HG03103 (cell line): ENCODE data around the gene PTH2R.

ENCODE experiments used
- ATAC-seq: cut with Tn5 transposase; IDR thresholded peaks from one replicate; pipeline ENCODE4 v1.9.1; 2021; ENCODE audit warnings: low read depth; ENCODE audit not compliant: unreplicated experiment

The PTH2R gene

GRCh38 chr2:208541461-208541988, 134.9 kb downstream of the PTH2R start:
- ATAC-seq, result no peak

DNA sequence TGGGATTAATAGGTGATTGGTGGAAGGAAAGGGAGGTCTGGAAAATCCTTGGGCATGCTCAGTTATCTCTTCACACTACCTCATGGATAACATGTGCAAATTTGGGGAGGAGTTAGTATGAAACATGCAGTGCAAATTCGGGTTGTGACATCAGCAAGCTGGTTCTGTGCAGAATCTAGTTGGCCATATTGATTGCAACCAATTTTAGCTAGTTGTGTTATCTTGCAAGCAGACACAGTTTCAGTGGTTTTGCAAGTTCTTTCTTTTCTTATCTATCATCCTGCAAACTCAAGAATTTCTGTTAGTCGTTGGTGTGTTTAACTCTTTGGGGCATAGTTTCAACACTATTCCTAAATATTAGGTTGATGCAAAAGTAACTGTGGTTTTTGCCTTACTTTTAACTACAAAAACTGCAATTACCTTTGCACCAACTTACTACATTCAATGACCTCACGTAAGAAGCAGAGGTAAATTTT, 135.4 kb downstream of the PTH2R start:
- ATAC-seq, result no peak

DNA sequence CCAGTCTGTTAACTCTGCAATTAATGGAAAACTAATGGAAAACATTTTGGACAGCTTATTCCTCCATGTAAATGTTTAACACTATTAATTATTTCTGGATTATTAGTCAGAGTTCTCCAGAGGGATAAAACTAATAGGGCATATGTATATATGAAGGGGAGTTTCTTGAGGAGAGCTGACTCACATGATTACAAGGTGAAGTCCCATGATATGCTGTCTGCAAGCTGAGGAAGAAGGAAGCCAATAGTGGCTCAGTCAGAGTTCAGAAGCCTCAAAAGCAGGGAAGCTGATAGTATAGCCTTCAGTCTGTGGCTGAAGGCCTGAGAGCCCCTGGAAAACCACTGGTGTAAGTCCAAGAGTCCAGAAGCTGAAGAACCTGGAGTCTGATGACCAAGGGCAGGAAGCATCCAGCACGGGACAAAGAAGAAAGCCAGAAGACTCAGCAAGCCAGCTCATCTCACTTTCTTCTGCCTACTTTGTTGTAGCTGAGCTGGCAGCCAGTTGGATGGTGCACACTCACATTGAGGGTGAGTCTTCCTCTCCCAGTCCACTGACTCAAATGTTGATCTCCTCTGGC, 136.0 kb downstream of the PTH2R start:
- ATAC-seq, result no peak
